ENCODE data around the gene NPHS1.
"Not testable (repeated sequence)": the region's sequence is repeated elsewhere in the genome, so short reads cannot be mapped to it uniquely, and the experiment has no call there.

The NPHS1 gene

DNA sequence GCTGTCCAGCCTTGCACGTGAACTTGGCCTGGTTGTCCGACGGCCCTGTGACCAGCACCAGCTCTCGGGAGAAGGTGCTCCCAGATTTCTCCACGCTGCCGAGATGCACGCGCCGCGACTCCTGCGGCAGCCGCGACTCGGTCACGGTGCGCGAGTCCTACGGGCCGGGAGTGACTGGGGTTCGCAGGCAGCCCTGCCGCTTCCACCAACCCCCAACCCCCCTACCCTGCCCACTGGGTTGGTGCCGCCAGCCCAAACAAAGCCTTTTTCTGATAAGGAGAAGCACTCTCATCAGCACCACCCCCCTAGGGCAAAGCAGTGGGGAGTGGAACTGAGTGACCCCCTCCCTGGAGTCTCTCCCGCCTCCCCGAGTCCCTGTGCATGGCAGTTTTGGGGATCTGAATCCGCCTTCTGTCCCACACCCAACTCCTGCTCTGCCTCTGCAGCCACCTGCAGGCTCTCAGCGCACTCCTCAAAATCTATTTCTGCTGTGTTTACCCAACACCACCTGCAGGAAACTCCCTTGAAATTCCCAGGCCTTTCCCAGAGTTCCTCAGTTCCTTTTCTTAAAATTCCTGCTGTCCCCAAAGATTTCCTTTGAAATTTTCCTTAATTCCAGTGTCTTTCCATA lies 6.2 kb downstream of the NPHS1 start:
- DNase-seq, result no peak

DNA sequence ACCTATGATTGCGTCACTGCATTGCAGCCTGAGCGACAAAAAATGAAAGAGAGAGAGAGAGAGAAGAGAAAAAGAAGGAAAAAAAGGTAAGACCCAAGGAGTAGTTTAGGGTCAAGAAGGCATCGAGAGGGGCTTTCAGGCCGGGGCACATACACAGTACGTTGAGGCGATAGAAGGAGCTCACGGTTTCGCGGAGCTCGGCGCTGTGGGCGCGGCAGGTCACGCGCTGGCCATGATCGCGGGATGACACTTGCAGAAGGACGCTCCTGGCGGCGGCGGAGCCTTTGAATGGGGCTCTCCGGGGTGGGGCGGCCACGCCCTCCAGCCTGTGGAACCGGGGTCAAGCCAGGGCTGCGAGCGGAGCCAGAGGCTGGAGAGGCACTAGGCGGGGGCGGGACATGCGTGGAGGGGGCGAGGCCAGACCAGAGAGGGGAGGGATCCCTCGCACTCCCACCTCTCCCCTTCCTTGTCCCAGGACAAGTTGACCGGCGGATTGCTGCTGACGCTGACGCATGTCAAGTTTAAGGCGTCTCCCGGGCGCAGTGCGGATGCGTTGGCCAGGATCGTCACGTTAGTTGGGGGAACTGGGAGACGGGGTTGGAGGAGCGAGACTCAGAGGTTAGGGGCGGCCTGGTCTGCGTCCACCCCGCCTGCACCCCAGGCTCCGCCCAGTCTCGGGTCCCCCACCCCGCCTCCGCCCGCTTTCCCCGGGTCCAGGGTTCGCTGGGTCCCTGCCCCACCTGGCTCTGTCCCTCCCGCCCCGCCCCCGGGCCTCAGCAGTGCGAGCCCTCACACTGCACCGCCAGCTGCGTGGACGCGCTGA lies 6.9 kb downstream of the NPHS1 start:
- DNase-seq, result no peak

DNA sequence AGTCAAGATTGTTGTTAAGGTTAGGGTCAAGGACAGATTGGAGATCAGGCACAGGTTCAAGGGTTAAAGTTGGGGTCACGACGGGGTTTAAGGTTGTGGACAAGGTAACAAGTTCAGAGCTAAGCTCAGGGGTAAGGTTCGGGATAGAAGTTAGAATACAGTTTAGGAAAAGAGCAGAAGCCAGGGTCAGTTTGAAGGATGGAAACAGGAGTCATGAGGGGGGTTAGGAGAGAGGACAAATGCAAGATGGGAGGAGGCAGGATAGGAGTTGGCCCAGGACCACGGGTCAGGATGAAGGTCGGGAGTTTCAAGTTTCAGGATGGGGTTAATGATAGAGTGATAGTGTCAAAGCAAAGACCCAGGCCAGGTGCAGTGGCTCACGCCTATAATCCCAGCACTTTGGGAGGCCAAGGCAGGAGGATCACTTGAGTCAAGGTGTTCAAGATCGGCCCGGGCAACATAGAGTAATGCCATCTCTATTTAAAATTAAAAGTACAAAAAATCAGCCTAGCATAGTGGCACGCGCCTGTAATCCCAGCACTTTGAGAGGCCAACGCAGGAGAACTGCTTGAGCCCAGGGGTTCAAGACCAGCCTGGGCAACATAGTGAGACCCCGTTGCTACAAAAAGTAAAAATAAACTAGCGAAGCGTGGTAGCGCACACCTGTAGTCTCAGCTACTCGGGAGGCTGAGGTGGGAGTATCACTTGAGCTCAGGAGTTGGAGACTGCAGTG lies 7.7 kb downstream of the NPHS1 start:
- no peak for DNase-seq

DNA sequence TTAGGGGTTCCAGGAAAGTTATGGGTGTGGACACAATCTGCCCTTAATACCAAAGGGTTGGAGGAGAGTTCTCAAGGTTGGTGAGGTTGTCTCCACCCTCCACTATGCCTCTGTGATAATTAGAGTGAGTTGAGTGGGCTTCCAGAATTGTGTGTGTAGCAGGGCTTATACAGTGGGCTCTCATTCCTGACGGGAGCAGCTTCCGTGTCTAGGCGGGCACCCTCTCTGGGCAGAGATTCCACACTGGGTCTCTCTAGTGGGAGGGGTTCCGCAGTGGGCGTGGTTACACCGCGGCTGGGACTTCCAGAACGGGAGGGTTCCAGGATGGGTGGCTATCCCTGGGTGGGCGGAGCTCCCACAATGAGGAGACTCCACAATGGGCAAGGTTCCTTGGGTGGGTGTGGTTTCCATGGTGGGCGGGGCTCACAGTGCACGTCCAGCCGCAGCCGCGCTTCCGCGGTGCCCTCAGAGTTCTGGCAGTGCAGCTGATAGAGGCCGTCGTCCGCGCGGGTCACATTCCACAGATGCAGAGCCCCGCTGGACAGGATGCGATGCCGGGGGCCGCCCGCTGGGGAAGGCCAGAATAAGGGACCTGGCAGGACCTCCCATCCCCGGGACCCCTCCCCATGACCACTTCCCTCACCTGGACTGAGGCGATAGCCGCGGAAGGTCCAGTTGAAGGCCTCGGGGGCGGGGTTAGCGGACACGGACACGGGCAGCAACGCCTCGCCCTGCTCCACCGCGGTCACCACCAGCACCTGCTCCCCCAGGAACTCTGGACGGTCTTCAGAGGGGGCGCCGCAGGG lies 8.4 kb downstream of the NPHS1 start:
- no peak for DNase-seq

DNA sequence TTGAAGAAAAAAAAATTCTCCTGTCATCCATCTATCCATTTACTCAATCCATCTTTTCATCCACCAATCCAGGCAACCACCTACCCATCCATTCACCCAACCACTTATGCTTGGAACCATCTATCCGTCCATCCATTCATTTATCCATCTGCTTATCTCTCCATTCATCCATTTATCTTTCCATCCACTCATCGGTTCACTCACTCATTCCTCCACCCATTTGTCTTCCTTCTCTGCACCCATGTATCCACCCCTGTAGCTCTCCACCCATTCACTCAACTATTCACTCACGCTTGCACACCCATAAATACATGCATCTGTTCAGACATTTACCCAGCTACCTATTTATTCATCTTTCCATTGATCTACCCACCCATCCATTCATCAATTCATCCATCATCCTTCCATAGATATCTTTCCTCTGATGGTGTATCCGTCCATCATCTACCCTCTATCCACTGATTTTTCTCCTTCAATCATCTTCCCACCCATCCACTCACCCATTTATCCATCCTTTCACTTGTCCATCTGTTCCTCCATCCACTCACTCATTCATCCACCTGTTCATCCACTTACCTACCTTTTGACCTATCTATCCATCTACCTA lies 9.5 kb downstream of the NPHS1 start:
- no peak for DNase-seq

DNA sequence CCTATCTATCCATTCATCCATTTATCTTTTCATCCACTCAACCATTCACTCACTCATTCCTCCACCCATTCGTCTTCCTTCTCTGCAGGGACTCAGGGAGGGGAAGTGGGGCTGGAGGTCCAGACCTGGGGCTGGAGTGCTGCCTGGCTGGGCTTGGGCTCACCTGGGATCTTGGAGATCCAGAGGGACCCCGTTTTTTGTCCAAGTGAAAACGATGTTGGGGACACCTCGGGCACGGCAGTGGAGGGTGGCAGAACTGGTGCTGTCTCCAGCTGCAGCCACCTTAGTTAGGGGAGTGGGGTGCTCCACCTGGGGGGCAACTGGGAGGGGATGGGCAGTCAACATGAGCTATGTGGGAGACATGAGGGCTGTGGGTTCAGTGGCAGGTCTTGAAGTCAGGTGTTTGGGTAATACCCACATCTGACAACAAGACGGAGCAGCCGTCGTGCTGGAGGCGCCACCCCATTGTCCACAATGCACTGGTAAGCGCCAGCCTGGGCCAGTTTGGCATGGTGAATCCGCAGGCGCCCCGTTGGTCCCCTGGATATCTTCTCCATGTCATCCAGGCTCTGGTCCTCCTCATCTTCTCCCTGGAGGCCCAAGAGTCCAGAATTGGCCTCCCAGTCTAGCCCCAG lies 10.2 kb downstream of the NPHS1 start:
- no peak for DNase-seq

DNA sequence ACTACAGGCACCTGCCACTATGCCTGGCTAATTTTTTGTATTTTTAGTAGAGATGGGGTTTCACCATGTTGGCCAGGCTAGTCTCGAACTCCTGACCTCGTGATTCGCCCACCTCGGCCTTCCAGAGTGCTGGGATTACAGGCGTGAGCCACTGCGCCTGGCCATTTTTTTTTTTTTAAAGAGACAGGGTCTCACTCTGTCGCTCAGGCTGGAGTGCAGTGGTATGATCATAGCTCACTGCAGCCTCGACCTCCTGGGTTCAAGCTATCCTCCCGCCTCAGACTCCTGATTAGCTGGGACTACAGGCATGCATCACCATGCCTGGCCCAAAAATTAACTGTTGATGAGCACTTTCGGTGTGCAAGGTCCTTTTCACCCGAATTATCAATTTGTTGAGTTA lies 16.2 kb downstream of the NPHS1 start:
- not testable (repeated sequence) for DNase-seq

DNA sequence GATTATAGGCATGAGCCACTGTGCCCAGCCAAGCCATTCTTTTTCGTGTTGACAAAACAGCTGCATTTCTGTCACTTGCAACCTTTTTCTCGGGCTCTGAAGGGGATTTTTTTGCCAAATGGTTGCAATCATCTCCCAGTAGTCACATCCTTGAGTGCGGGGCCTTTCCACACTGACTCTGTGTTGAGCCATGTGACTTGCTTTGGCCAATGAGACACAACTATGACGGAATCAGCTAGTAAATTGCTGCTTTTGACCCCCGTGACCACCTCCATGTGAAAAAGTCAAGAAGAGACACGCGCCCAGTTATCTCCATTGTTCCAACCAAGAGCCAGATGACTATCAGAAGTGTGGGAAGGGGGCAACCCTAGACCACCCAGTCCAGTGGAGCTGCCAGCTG lies 18.3 kb downstream of the NPHS1 start:
- no peak for DNase-seq

DNA sequence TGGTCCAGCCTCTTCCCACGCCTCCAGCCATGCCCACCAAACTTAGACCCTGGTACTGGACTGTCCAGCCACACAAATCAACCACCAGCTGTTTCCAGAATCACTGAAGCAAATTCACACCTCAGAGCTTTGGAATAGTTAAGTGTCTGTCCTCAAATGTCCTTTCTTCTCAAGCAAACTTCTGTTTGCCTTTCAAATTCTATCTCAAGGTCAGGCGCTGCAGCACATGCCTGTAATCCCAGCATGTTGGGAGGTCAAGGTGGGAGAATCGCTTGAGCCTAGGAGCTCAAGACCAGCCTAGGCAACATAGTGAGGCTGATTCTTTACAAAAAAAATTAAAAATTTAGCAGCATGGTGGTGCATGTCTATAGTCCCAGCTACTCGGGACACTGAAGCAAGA lies 20.2 kb downstream of the NPHS1 start:
- DNase-seq, result no peak

DNA sequence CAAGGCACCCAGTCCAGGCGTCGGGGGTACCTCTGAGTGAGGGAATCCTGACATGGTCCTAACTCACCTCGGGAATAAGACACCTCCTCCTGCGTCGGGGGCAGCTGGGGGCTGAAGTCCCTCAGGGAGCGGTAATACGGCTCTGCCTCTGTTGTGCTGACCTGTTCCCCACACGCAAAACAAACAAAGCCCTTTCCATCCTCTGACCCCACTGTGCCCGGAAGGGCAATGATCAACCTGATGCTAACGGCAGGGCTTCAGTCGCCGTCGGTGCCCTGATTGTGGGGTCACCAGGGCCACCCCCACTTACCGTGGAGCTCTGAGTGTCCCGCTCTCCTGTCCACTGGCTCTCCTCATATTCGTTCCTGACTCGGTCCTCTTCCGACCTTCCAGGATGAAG lies 21.3 kb downstream of the NPHS1 start:
- DNase-seq, result no peak

DNA sequence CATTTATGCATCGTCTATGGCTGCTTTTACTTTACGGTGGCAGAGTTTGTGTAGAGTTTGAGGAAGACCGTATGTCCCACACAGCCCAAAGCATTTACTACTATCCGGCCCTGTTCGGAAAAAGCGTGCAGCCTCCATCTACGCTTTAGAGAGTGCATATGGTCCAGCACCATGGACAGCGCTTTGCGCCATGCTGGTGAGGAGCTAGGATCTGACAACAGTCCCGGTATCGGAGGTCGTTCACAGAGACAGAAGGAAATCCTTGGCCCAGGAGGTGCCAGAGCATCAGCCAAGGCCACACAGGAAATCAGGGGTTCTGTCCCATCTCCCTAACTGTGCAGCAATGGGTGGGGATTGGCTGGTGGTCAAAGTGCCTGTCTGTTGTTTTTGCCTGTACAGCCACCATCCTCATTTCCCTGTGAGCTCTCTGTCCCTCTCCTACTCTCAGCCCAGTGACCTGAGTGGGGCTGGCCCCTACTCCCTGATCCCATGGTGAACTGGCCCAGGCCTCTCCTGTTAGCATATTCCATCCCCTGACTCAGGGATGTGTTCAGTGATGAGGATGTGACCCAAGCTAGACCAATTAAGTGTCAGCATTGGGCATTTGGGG lies 23.5 kb downstream of the NPHS1 start:
- peak in 1 of 4 experiments; percentile 10 for DNase-seq

DNA sequence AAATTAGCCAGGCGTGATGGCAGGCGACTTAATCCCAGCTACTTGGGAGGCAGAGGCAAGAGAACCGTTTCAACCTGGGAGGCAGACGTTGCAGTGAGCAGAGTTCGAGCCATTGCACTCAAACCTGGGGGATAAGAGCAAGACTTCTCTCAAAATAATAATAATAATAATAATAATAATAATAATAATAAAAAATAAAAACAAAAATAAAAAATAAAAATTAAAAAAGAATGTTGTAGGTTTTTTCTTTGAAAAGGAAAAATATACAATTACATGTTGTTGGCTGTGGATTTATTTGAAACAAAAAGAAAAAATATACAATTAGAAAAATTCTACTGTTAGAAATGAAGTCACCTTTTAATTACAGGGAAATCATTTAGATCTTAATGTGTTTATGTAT lies 28.2 kb downstream of the NPHS1 start:
- DNase-seq, result no peak

DNA sequence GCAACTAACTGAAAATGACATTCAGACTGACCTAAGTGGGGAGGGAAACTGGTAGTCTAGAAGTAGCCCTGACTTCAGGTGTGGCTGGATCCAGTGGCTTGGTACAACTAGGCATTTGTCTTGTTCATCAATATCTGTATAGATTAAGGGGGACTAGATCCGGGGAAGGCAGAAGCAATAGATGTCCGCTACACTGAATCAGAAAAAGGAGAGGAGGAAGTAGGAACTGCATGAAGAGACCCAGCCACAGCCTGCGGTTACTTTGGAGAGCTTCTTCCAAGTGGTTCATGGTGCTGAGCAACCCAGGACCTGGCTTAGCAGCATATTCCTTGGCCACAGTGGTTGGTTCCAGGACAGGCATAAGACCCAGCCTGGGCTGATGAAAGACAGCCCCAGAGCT lies 29.7 kb downstream of the NPHS1 start:
- DNase-seq, result no peak

DNA sequence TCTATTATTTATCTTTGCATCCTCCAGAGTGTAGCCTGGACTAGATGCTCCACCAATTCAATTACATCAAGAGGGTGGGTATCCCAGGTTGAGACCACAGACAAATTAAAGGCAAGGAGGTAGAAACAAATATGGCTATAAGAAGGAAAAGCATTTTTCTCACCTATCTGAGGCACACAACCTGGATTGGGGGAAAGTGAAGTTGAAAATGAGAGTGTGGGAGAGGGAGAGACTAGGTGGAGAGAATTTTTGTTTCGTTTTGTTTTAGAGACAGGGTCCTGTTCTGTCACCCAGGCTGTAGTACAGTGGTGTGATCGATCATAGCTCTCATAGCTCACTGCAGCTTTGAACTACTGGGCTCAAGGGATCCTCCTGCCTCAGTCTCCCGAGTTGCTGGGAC lies 33.9 kb downstream of the NPHS1 start:
- DNase-seq, result no peak

DNA sequence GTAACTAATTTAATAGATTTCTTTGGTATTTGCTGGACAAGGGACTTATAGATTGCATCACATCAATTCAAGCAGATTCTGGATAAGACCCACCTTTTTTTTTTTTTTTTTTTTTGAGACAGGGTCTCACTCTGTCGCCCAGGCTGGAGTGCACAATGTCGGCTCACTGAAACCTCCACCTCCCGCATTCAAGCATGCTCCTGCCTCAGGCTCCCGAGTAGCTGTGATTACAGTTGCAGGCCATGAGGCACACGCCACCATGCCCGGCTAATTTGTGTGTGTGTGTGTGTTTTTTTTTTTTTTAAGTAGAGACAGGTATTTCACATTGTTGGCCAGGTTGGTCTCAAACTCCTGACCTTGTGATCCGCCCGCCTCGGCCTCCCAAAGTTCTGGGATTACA lies 35.5 kb downstream of the NPHS1 start:
- DNase-seq, result no peak

DNA sequence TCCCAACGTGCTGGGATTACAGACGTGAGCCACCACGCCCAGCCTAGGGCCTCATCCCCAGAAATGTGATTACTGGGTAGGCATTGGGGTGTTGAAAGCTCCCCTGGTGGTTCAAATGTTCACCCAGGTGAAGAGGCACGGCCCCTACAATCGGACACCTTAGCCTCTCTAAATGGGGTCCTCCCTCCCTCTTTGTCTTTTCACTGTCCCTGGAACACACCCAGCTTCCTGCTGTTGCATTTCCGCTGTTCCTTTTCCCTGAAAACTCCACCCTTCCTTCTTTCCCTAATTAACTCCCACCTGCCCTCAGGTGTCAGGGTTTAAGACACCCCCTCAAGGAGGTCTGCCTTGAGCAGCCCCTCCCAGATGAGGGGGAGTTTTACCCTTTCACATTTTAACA lies 36.0 kb downstream of the NPHS1 start:
- no peak for DNase-seq

DNA sequence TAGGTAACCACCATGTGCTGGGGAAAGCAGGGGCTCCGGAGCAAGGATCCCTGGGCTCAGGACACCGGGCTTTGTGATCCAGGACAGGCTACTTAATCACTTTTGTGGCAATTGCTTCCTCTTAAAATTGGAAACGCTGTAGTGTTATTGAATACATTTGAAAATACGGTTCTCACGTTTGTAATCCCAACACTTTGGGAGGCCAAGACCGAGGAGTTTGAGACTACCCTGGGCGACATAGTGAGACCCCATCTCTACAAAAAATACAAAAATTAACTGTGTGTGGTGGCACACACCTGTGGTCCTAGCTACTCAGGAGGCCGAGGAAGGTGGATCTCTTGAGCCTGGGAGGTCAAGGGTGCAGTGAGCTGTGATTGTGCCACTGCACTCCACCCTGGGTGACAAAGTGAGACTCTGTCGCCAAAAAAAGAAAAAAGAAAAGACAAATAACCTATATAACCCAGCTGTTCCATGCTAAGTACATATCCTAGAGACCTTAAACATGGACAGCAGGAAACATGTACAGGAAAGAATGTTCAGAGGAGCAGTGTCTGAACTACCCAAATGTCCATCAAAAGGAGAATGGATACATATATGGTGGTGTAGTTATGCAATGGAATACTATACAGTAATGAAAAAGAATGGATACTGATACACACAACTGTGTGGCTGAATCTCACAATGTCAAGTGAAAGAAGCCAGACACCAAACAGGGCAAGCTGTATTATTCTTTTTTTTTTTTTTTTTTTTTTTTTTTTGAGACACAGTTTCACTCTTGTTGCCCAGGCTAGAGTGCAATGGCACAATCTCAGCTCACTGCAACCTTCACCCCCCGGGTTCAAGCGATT lies 39.0 kb downstream of the NPHS1 start:
- DNase-seq, result no peak

DNA sequence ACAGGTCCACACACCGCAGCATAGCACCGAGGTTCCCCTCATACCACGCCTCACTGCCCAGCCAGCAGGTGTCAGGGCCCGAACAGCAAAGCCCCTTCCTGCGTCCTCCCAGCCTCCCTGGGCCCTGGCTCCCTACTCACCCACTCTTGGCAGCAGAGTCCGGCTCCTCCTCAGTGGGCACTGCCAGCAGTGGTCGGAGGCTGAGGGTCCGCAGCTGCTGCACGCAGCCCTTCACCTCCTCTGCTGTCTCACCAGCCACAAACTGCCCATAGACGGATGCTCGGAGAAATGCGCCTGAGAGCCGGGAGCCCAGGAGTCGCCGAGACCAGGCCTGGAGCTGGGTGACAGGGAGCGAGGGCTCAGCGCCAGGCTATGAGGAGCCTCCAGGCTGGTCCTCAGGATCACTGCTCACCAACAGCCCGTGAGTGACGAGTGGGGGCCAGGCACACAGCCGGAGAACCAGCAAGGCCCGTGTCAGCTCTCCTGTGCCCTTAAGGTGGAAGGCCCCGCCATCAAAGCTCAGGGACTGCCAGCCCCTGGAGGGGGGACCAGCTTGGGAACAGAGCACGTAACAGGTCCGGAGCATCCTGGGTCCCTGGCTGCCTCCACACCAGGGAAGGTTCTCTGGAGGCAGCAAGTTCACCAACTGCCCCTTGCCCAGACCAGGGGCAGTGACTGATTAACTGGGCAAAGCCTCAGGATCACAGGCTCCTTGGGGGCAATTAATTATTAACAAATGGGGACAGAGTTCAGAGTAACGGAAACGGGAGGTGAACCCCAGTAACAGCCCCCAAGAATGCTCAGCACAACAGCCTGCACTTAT lies 39.9 kb downstream of the NPHS1 start, which contains the start of gene PRODH2:
Gene PRODH2, minus strand, starts transcription at position 626 of the 823 bp plus-strand sequence. Its CDS starts 40 bp downstream, at position 586.
- no peak for DNase-seq

DNA sequence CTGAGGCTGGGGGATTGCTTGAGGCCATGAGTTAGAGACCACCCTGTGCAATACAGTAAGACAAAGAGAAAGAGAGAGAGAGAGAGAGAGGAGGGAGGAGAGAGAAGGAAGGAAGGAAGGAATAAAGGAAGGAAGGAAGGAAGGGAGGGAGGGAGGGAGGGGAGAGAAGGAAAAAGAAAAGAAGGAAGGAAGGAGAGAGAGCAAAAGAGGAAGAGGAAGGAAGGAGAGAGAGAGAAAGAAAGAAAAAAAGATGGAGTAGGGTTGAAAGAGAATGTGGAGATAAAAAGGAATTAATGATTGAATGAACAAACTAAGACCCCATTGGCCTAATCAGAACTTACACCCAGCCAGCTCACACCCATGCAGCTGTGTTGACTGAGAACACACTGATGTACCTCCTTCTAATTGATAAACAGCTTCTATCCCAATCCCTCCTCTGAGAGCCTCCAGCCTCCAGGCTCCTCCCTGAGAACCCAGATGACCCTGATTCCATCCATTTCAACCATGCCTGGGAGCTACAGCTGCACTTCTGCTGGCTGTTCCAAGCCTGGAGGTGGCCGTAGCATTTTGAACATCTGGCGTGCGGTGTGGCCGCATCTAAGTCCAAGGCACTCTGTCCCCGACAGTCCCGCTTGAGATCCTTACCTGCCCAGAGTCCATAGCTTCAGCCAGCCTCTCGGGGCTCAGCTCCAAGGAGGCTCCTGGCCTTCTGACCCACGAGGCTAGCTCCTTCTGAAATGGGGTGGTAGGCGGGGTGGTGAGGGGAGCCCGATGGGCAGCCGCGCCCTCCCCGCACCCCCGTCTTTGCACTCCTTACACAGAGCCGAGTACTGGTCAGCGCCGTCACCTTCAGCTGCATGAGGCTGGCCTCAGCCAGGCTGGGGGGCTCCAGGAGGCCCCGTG lies 40.7 kb downstream of the NPHS1 start:
- DNase-seq, result no peak
